ENCODE measurements around the gene DNAAF6.
"Not testable (repeated sequence)": the region's sequence is repeated elsewhere in the genome, so short reads cannot be mapped to it uniquely, and the experiment has no call there.

- not testable (repeated sequence) for TF ChIP-seq CTCF (IDR thresholded peaks at IDR 0.05; ENCODE audit: poor library complexity); EZH2 (IDR thresholded peaks at IDR 0.05; ENCODE audit: borderline replicate concordance); EZH2phosphoT487 (IDR thresholded peaks at IDR 0.05; ENCODE audit: low read depth, severe bottlenecking, unreplicated experiment)
These were observed 48.8 kb upstream of the DNAAF6 start for GRCh38 chrX:107157618-107158017.

All from hepatocyte (in vitro differentiated cells).